Activated CD8-positive, alpha-beta memory T cell treated with anti-CD3 and anti-CD28 coated beads for 24 hours (primary cell): Measurements from ENCODE around the gene ARL17B.
"Not testable (repeated sequence)": the region's sequence is repeated elsewhere in the genome, so short reads cannot be mapped to it uniquely, and the experiment has no call there.

Experiments used
- DNase-seq: peaks from one replicate; pipeline ENCODE4 v3.0.0-alpha.2; 2020

ARL17B gene

GRCh38 chr17:46244949-46245768 is 116.4 kb downstream of the ARL17B start:
- DNase-seq = not testable (repeated sequence)

GRCh38 chr17:46244339-46244913 is 117.1 kb downstream of the ARL17B start:
- not testable (repeated sequence) for DNase-seq

- not testable (repeated sequence) for DNase-seq
Measured at GRCh38 chr17:46243928-46244327, 117.6 kb downstream of the ARL17B start.

- DNase-seq = not testable (repeated sequence)
Measured at GRCh38 chr17:46243505-46243904, 118.1 kb downstream of the ARL17B start.

- DNase-seq = not testable (repeated sequence)
Measured at GRCh38 chr17:46231359-46231758, 130.2 kb downstream of the ARL17B start.

- DNase-seq = peak; percentile 96
Measured at GRCh38 chr17:46225274-46225794, 136.2 kb downstream of the ARL17B start.

GRCh38 chr17:46224864-46225263 is 136.7 kb downstream of the ARL17B start:
- not testable (repeated sequence) for DNase-seq
